ENCODE data around the gene WDR37. TPM values are rescaled to one million over a fixed set of nuclear protein-coding genes. Genes with fewer than 3 reads are reported as not detected.
A peak's percentile ranks its signal among the peaks of the same experiment; 100 is the strongest.
"Not testable (repeated sequence)": the region's sequence is repeated elsewhere in the genome, so short reads cannot be mapped to it uniquely, and the experiment has no call there.

WDR37 gene
- total RNA-seq, 1 experiment from 2014 or later, result 14.2 TPM

- H3K4me3 Mint-ChIP-seq (ENCODE audit: unreplicated experiment), result no peak overlapping the region
- intact Hi-C loops (cut with micrococcal nuclease), result no loop called here
- H3K27me3 Mint-ChIP-seq (ENCODE audit: insufficient read depth, unreplicated experiment), result no peaks in the 10 kb centered on the region
- ChIA-PET POLR2A (interaction anchor here (0.6 to 9.2 kb wide), 5 partner anchors 15 to 1922 kb away, joined by 4 to 217 read pairs (median 6); partner anchors contain the start of genes IDI1, LARP4B and WDR37), CTCF (interaction anchor here (0.7 kb wide), 1 partner anchor 702 kb away, joined by 3 read pairs; no protein-coding TSS in a partner anchor)
- H3K27ac Mint-ChIP-seq (ENCODE audit: low read depth, unreplicated experiment), result no peak overlapping the region
- H3K4me1 Mint-ChIP-seq (ENCODE audit: insufficient read depth, unreplicated experiment), result peaks cover 19% of the 10 kb centered on the region
- no TSS peak for BruUV-seq (replicated peaks)
- peaks cover 9% of the 10 kb centered on the region for H3K36me3 Mint-ChIP-seq (ENCODE audit: insufficient read depth, unreplicated experiment)
- no peak for TF ChIP-seq CTCF (IDR thresholded peaks at IDR 0.05; ENCODE audit: unreplicated experiment)
- DNase-seq (ENCODE audit: unreplicated experiment), result no peak
- no peaks in the 10 kb centered on the region for H3K9me3 Mint-ChIP-seq (ENCODE audit: unreplicated experiment)
Observed at GRCh38 chr10:1034758-1035157, 21.4 kb upstream of the WDR37 start.

- POLR2A ChIA-PET, result interaction anchor here (1.7 to 9.2 kb wide), 5 partner anchors 11 to 104 kb away, joined by 6 to 217 read pairs (median 24); partner anchors contain the start of genes GTPBP4, IDI1, LARP4B and WDR37
- Mint-ChIP-seq H3K27me3 (ENCODE audit: insufficient read depth, unreplicated experiment) (no peaks in the 10 kb centered on the region), H3K36me3 (ENCODE audit: insufficient read depth, unreplicated experiment) (peaks cover 12% of the 10 kb centered on the region), H3K4me1 (ENCODE audit: insufficient read depth, unreplicated experiment) (peaks cover 19% of the 10 kb centered on the region), H3K9me3 (ENCODE audit: unreplicated experiment) (no peaks in the 10 kb centered on the region), H3K27ac (ENCODE audit: low read depth, unreplicated experiment) (peak overlapping the region; percentile 89), H3K4me3 (ENCODE audit: unreplicated experiment) (no peak overlapping the region)
- DNase-seq (ENCODE audit: unreplicated experiment), result no peak
- intact Hi-C loops (cut with micrococcal nuclease), result no loop called here
- CTCF ChIA-PET, result interaction anchor here (0.7 kb wide), 4 partner anchors 41 to 702 kb away, joined by 3 to 4 read pairs (median 3); no protein-coding TSS in a partner anchor
- TF ChIP-seq CTCF (IDR thresholded peaks at IDR 0.05; ENCODE audit: unreplicated experiment), result no peak
- no TSS peak for BruUV-seq (replicated peaks)
Observed at GRCh38 chr10:1035201-1035600, 21.0 kb upstream of the WDR37 start.

- BruUV-seq (replicated peaks), result no TSS peak
- Mint-ChIP-seq H3K4me1 (ENCODE audit: insufficient read depth, unreplicated experiment) (peaks cover 19% of the 10 kb centered on the region), H3K27ac (ENCODE audit: low read depth, unreplicated experiment) (peak overlapping the region; percentile 89), H3K27me3 (ENCODE audit: insufficient read depth, unreplicated experiment) (no peaks in the 10 kb centered on the region), H3K36me3 (ENCODE audit: insufficient read depth, unreplicated experiment) (peaks cover 24% of the 10 kb centered on the region), H3K9me3 (ENCODE audit: unreplicated experiment) (no peaks in the 10 kb centered on the region), H3K4me3 (ENCODE audit: unreplicated experiment) (peak overlapping the region; percentile 28)
- DNase-seq (ENCODE audit: unreplicated experiment), result peak; percentile 90
- TF ChIP-seq CTCF (IDR thresholded peaks at IDR 0.05; ENCODE audit: unreplicated experiment), result no peak
- POLR2A ChIA-PET, result interaction anchor here (0.6 to 9.2 kb wide), 10 partner anchors 8 to 1748 kb away, joined by 3 to 217 read pairs (median 6); partner anchors contain the start of genes GTPBP4, IDI1, LARP4B and WDR37
- CTCF ChIA-PET, result no interaction called here
- intact Hi-C loops (cut with micrococcal nuclease), result no loop called here
Observed at GRCh38 chr10:1036341-1036791, 19.8 kb upstream of the WDR37 start.

- ChIA-PET CTCF (interaction anchor here (1.2 kb wide), 1 partner anchor 13 kb away, joined by 5 read pairs; no protein-coding TSS in a partner anchor), POLR2A (interaction anchor here (1.2 to 9.2 kb wide), 6 partner anchors 9 to 106 kb away, joined by 4 to 217 read pairs (median 16); partner anchors contain the start of genes GTPBP4, IDI1, LARP4B and WDR37)
- H3K4me1 Mint-ChIP-seq (ENCODE audit: insufficient read depth, unreplicated experiment), result peaks cover 19% of the 10 kb centered on the region
- BruUV-seq (replicated peaks), result no TSS peak
- peak overlapping the region; percentile 89 for H3K27ac Mint-ChIP-seq (ENCODE audit: low read depth, unreplicated experiment)
- no peak for TF ChIP-seq CTCF (IDR thresholded peaks at IDR 0.05; ENCODE audit: unreplicated experiment)
- intact Hi-C loops (cut with micrococcal nuclease), result no loop called here
- no peaks in the 10 kb centered on the region for H3K27me3 Mint-ChIP-seq (ENCODE audit: insufficient read depth, unreplicated experiment)
- no peak overlapping the region for H3K4me3 Mint-ChIP-seq (ENCODE audit: unreplicated experiment)
- H3K9me3 Mint-ChIP-seq (ENCODE audit: unreplicated experiment), result no peaks in the 10 kb centered on the region
- DNase-seq (ENCODE audit: unreplicated experiment), result no peak
- H3K36me3 Mint-ChIP-seq (ENCODE audit: insufficient read depth, unreplicated experiment), result peaks cover 31% of the 10 kb centered on the region
Observed at GRCh38 chr10:1037098-1037497, 19.1 kb upstream of the WDR37 start.

- DNase-seq (ENCODE audit: unreplicated experiment); CTCF ChIA-PET; H3K27me3 Mint-ChIP-seq (ENCODE audit: insufficient read depth, unreplicated experiment); H3K4me3 Mint-ChIP-seq (ENCODE audit: unreplicated experiment); H3K9me3 Mint-ChIP-seq (ENCODE audit: unreplicated experiment); intact Hi-C loops (cut with micrococcal nuclease); H3K27ac Mint-ChIP-seq (ENCODE audit: low read depth, unreplicated experiment); BruUV-seq (replicated peaks): not testable (repeated sequence)
- H3K36me3 Mint-ChIP-seq (ENCODE audit: insufficient read depth, unreplicated experiment), result peaks cover 48% of the 10 kb centered on the region
- H3K4me1 Mint-ChIP-seq (ENCODE audit: insufficient read depth, unreplicated experiment), result peaks cover 17% of the 10 kb centered on the region
- POLR2A ChIA-PET, result interaction anchor here (9.2 kb wide), 1 partner anchor 14 kb away, joined by 217 read pairs; the partner anchor contains the start of genes IDI1 and WDR37
Observed at GRCh38 chr10:1038769-1039168, 17.4 kb upstream of the WDR37 start.

All from MCF 10A (cell line).